SH-SY5Y (cell line): ENCODE data around the gene SLC35A1.

Source experiments
- GATA2 ChIP-seq: IDR thresholded peaks from 2 replicates; pipeline ENCODE4 v1.6.1; 2011; ENCODE audit warnings: mild to moderate bottlenecking, low read depth, low read length
- GATA3 ChIP-seq: IDR thresholded peaks from 2 replicates; pipeline ENCODE4 v1.6.1; 2011; ENCODE audit warnings: low read depth, mild to moderate bottlenecking, low read length, moderate library complexity

GRCh38 chr6:87498048-87498447 is 25.3 kb downstream of the SLC35A1 start:
- TF ChIP-seq GATA3 (no peak), GATA2 (no peak)
